ENCODE results near the gene BCDIN3D. TPM values are rescaled to one million over a fixed set of nuclear protein-coding genes. Genes with fewer than 3 reads are reported as not detected.

BCDIN3D gene
- total RNA-seq, 1 experiment from 2014 or later = 1.6 TPM

GRCh38 chr12:49813131-49813530 lies 29.8 kb downstream of the BCDIN3D start:
- H3K36me3 Mint-ChIP-seq = no peaks in the 10 kb centered on the region
- ChIA-PET POLR2A (no interaction called here), CTCF (no interaction called here)
- TF ChIP-seq NFATC4 (CRISPR knock-in tag; IDR thresholded peaks at IDR 0.05) (no peak), ATF1 (CRISPR knock-in tag; IDR thresholded peaks at IDR 0.05) (no peak), TEAD1 (CRISPR knock-in tag; IDR thresholded peaks at IDR 0.05) (no peak), TEAD4 (CRISPR knock-in tag; IDR thresholded peaks at IDR 0.05) (no peak), E2F5 (CRISPR knock-in tag; IDR thresholded peaks at IDR 0.05) (no peak), IRF1 (CRISPR knock-in tag; IDR thresholded peaks at IDR 0.05) (no peak), ELF4 (CRISPR knock-in tag; IDR thresholded peaks at IDR 0.05; ENCODE audit: low read depth) (no peak), CBFB (CRISPR knock-in tag; IDR thresholded peaks at IDR 0.05; ENCODE audit: low read depth) (no peak), ETV6 (CRISPR knock-in tag; IDR thresholded peaks at IDR 0.05) (no peak), NR1H2 (CRISPR knock-in tag; IDR thresholded peaks at IDR 0.05) (no peak), NFE2L1 (CRISPR knock-in tag; IDR thresholded peaks at IDR 0.05) (no peak), GABPB1 (CRISPR knock-in tag; IDR thresholded peaks at IDR 0.05) (no peak), MAX (CRISPR knock-in tag; IDR thresholded peaks at IDR 0.05) (no peak), SOX15 (CRISPR knock-in tag; IDR thresholded peaks at IDR 0.05) (no peak), ZNF671 (CRISPR knock-in tag; IDR thresholded peaks at IDR 0.05) (no peak)
- TF ChIP-seq, protein P1, sequence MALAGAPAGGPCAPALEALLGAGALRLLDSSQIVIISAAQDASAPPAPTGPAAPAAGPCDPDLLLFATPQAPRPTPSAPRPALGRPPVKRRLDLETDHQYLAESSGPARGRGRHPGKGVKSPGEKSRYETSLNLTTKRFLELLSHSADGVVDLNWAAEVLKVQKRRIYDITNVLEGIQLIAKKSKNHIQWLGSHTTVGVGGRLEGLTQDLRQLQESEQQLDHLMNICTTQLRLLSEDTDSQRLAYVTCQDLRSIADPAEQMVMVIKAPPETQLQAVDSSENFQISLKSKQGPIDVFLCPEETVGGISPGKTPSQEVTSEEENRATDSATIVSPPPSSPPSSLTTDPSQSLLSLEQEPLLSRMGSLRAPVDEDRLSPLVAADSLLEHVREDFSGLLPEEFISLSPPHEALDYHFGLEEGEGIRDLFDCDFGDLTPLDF (CRISPR knock-in tag; IDR thresholded peaks at IDR 0.05) = no peak
- TF ChIP-seq, protein P2, sequence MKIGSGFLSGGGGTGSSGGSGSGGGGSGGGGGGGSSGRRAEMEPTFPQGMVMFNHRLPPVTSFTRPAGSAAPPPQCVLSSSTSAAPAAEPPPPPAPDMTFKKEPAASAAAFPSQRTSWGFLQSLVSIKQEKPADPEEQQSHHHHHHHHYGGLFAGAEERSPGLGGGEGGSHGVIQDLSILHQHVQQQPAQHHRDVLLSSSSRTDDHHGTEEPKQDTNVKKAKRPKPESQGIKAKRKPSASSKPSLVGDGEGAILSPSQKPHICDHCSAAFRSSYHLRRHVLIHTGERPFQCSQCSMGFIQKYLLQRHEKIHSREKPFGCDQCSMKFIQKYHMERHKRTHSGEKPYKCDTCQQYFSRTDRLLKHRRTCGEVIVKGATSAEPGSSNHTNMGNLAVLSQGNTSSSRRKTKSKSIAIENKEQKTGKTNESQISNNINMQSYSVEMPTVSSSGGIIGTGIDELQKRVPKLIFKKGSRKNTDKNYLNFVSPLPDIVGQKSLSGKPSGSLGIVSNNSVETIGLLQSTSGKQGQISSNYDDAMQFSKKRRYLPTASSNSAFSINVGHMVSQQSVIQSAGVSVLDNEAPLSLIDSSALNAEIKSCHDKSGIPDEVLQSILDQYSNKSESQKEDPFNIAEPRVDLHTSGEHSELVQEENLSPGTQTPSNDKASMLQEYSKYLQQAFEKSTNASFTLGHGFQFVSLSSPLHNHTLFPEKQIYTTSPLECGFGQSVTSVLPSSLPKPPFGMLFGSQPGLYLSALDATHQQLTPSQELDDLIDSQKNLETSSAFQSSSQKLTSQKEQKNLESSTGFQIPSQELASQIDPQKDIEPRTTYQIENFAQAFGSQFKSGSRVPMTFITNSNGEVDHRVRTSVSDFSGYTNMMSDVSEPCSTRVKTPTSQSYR (CRISPR knock-in tag; IDR thresholded peaks at IDR 0.05) = no peak
- TF ChIP-seq, protein P3, sequence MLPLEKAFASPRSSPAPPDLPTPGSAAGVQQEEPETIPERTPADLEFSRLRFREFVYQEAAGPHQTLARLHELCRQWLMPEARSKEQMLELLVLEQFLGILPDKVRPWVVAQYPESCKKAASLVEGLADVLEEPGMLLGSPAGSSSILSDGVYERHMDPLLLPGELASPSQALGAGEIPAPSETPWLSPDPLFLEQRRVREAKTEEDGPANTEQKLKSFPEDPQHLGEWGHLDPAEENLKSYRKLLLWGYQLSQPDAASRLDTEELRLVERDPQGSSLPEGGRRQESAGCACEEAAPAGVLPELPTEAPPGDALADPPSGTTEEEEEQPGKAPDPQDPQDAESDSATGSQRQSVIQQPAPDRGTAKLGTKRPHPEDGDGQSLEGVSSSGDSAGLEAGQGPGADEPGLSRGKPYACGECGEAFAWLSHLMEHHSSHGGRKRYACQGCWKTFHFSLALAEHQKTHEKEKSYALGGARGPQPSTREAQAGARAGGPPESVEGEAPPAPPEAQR (CRISPR knock-in tag; IDR thresholded peaks at IDR 0.05) = no peak
- TF ChIP-seq, protein P4, sequence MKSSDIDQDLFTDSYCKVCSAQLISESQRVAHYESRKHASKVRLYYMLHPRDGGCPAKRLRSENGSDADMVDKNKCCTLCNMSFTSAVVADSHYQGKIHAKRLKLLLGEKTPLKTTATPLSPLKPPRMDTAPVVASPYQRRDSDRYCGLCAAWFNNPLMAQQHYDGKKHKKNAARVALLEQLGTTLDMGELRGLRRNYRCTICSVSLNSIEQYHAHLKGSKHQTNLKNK (CRISPR knock-in tag; IDR thresholded peaks at IDR 0.05) = no peak
- H3K4me3 Mint-ChIP-seq = no peak overlapping the region
- DNase-seq (ENCODE audit: low spot score) (no peak), ATAC-seq (no peak)
- H3K27ac Mint-ChIP-seq = no peak overlapping the region
- no peaks in the 10 kb centered on the region for H3K9me3 Mint-ChIP-seq
- peaks cover 37% of the 10 kb centered on the region for H3K4me1 Mint-ChIP-seq
- H3K27me3 Mint-ChIP-seq (ENCODE audit: low read depth) = no peaks in the 10 kb centered on the region

- ChIA-PET CTCF (interaction anchor here (1.4 to 2.5 kb wide), 2 partner anchors 15 to 55 kb away, joined by 4 to 13 read pairs; partner anchors contain the start of gene NCKAP5L), POLR2A (no interaction called here)
- DNase-seq (ENCODE audit: low spot score) (no peak), ATAC-seq (no peak)
- Mint-ChIP-seq H3K4me1 (peaks cover 42% of the 10 kb centered on the region), H3K27ac (peak overlapping the region; percentile 59), H3K9me3 (no peaks in the 10 kb centered on the region), H3K36me3 (no peaks in the 10 kb centered on the region), H3K4me3 (no peak overlapping the region), H3K27me3 (ENCODE audit: low read depth) (no peaks in the 10 kb centered on the region)
- TF ChIP-seq TEAD4 (CRISPR knock-in tag; IDR thresholded peaks at IDR 0.05) (no peak), AFF4 (CRISPR knock-in tag; IDR thresholded peaks at IDR 0.05; ENCODE audit: borderline replicate concordance) (no peak), JUN (CRISPR knock-in tag; IDR thresholded peaks at IDR 0.05) (no peak), ELF4 (CRISPR knock-in tag; IDR thresholded peaks at IDR 0.05; ENCODE audit: low read depth) (no peak)
- TF ChIP-seq, protein P5, sequence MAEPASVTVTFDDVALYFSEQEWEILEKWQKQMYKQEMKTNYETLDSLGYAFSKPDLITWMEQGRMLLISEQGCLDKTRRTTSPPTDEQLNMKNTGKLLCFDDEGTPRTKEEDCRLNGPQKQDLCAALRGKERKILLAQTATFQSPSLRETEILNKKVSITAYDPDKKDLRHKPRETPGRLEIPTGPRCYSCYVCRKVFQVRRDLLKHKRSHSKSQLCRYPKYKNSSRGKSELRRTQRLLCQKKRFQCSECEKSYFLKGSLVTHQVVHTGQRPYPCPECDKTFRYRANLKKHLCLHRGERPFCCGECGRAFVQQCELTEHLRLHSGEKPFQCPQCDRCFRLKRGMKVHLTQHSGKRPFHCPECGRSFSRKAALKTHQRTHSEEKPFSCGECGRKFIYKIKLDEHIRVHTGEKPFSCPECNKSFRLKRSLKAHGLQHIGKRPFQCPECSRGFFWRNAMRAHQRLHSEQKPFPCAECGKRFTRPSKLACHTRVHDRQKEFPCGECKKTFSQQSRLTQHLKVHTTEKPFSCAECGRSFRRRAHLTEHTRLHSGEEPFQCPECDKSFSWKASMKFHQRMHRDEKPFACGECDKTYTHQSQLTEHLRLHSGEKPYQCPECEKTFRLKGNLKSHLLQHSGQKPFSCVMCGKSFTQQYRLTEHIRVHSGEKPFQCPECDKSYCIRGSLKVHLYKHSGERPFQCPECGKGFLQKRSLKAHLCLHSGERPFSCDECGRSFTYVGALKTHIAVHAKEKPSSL (CRISPR knock-in tag; conservative IDR thresholded peaks at IDR 0.05) = no peak
These were observed 30.9 kb downstream of the BCDIN3D start for GRCh38 chr12:49811961-49812401.

Measured in WTC11 (cell line).